Mammary epithelial cell (primary cell): ENCODE measurements around the gene RPL21.
"Not testable (repeated sequence)": the region's sequence is repeated elsewhere in the genome, so short reads cannot be mapped to it uniquely, and the experiment has no call there.

Source experiments
- CTCF ChIP-seq, 2 donors: IDR thresholded peaks in 1 of 2; conservative IDR thresholded peaks in 1 of 2; 2 replicates each; pipeline ENCODE4 v1.5.1; 2011 to 2012; ENCODE audit warnings: inconsistent platforms in 2 of 2, low read length in 2 of 2, mild to moderate bottlenecking in 2 of 2, control low read depth in 1 of 2, low read depth in 1 of 2; ENCODE audit not compliant: insufficient read depth in 1 of 2; ENCODE audit errors: extremely low read depth in 1 of 2
- EZH2 ChIP-seq: IDR thresholded peaks from 2 replicates; pipeline ENCODE4 v1.6.1; 2012; ENCODE audit warnings: low read length, inconsistent platforms, borderline replicate concordance

- TF ChIP-seq CTCF (conservative IDR thresholded peaks at IDR 0.05 in 1 of 2, IDR thresholded peaks at IDR 0.05 in 1 of 2; ENCODE audit: extremely low read depth in 1 of 2, insufficient read depth in 1 of 2, low read depth in 1 of 2, low read length in 2 of 2); EZH2: not testable (repeated sequence)
These were observed 40.6 kb downstream of the RPL21 start for GRCh38 chr13:27291967-27292366.
